ENCODE measurements around the gene IRX1.

The IRX1 gene

DNA sequence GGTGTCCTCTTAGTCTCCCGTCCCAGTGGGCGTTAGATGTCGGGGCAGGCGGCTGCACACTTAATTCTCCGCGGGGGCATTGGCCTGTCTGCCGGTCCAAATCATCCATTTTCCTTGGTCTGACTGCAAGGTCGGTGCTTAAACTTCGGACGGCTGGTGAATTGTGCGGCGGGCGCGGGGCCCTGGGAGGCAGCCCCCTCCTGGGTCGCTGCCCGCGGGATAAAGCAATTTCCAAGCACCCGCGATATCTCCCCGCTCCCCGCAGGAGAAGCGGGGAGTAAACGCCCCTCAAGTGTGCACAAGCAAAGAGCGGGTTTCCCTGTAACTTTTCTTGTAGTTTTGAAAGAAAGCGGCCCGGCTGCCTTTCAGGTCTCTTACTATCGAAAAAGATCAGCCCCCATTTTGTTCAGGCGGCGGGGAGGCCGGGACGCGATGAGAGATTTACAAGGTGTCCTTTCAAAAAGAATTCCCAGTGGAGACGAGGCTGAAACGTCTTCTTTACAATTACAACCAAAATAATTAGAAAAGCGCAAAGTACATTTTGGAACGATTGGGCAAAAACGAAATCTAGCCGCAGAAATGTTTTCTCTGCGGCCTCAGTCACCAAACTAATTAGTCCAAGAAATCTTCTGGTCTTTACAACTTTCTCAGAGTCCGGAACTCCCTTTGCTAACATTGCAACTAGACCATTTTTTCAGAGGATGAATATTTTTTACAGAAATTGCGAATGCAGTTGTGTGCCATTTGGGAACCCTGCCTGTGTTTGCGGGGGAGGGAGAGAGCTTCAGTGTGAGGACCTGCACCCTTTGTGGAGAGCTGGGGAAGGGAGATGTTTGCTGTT lies 1.8 kb downstream of the IRX1 start:
- no peak overlapping the region for H3K4me3 ChIP-seq (ENCODE audit: low read length)

DNA sequence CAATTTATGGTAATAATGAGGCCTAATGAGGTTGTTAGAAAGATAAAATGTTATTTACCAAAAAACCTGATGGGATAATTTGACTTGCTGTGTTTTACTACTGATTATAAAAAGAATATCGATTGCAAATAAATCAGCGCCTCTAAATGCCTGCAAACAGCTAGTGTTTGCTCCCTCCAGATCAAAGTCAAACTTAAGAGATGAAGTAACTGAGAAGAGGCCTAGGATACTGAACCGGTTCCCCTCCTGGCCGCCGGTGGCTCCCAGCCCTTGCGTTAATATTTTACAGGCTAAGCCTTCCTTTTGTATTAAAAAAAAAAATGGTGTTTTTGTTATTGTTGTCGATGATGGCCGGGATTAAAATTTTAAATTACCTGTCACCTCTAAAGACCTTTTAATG lies 2.6 kb downstream of the IRX1 start:
- TF ChIP-seq, protein P1, sequence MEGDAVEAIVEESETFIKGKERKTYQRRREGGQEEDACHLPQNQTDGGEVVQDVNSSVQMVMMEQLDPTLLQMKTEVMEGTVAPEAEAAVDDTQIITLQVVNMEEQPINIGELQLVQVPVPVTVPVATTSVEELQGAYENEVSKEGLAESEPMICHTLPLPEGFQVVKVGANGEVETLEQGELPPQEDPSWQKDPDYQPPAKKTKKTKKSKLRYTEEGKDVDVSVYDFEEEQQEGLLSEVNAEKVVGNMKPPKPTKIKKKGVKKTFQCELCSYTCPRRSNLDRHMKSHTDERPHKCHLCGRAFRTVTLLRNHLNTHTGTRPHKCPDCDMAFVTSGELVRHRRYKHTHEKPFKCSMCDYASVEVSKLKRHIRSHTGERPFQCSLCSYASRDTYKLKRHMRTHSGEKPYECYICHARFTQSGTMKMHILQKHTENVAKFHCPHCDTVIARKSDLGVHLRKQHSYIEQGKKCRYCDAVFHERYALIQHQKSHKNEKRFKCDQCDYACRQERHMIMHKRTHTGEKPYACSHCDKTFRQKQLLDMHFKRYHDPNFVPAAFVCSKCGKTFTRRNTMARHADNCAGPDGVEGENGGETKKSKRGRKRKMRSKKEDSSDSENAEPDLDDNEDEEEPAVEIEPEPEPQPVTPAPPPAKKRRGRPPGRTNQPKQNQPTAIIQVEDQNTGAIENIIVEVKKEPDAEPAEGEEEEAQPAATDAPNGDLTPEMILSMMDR (conservative IDR thresholded peaks at IDR 0.05; ENCODE audit: low read depth, low read length) = no peak
- H3K4me3 ChIP-seq (ENCODE audit: low read length) = no peak overlapping the region
- no peak for DNase-seq (ENCODE audit: low read depth)

More for the DNA sequence above, 1.8 kb downstream of the IRX1 start:
- DNase-seq (ENCODE audit: low read depth) = no peak
- TF ChIP-seq, protein P1 (conservative IDR thresholded peaks at IDR 0.05; ENCODE audit: low read depth, low read length) = no peak

DNA sequence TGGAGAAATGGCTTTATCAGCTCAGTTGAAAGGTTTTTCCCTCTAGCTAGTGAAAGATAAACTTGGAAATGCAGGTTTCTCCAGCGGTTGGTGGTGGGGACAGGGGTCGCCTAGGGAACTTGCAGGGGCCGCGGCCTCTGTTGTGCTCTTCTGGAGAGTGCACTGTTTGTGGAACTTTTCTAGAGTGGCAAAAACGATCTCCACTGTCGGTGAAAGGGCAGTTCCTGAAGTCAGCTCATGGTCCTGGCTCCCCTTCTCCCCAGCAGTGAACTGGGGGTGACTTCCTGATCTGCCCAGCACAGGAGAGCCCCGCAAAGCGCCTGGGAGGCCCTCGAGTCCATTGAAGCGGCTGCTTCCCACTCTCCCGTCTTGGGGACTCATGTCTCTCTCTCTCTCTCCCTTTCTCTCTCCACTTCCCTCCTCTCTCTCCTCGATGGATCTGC lies 3.2 kb downstream of the IRX1 start:
- H3K4me3 ChIP-seq (ENCODE audit: low read length) = no peak overlapping the region
- TF ChIP-seq, protein P1 (conservative IDR thresholded peaks at IDR 0.05; ENCODE audit: low read depth, low read length) = no peak
- no peak for DNase-seq (ENCODE audit: low read depth)

DNA sequence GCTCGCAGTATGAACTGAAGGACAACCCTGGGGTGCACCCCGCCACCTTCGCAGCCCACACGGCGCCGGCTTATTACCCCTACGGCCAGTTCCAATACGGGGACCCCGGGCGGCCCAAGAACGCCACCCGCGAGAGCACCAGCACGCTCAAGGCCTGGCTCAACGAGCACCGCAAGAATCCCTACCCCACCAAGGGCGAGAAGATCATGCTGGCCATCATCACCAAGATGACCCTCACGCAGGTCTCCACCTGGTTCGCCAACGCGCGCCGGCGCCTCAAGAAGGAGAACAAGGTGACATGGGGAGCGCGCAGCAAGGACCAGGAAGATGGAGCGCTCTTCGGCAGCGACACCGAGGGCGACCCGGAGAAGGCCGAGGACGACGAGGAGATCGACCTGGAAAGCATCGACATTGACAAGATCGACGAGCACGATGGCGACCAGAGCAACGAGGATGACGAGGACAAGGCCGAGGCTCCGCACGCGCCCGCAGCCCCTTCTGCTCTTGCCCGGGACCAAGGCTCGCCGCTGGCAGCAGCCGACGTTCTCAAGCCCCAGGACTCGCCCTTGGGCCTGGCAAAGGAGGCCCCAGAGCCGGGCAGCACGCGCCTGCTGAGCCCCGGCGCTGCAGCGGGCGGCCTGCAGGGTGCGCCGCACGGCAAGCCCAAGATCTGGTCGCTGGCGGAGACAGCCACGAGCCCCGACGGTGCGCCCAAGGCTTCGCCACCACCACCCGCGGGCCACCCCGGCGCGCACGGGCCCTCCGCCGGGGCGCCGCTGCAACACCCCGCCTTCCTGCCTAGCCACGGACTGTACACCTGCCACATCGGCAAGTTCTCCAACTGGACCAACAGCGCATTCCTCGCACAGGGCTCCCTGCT lies 3.8 kb downstream of the IRX1 start:
- no peak overlapping the region for H3K4me3 ChIP-seq (ENCODE audit: low read length)
- DNase-seq (ENCODE audit: low read depth) = no peak
- TF ChIP-seq, protein P1 (conservative IDR thresholded peaks at IDR 0.05; ENCODE audit: low read depth, low read length) = no peak

DNA sequence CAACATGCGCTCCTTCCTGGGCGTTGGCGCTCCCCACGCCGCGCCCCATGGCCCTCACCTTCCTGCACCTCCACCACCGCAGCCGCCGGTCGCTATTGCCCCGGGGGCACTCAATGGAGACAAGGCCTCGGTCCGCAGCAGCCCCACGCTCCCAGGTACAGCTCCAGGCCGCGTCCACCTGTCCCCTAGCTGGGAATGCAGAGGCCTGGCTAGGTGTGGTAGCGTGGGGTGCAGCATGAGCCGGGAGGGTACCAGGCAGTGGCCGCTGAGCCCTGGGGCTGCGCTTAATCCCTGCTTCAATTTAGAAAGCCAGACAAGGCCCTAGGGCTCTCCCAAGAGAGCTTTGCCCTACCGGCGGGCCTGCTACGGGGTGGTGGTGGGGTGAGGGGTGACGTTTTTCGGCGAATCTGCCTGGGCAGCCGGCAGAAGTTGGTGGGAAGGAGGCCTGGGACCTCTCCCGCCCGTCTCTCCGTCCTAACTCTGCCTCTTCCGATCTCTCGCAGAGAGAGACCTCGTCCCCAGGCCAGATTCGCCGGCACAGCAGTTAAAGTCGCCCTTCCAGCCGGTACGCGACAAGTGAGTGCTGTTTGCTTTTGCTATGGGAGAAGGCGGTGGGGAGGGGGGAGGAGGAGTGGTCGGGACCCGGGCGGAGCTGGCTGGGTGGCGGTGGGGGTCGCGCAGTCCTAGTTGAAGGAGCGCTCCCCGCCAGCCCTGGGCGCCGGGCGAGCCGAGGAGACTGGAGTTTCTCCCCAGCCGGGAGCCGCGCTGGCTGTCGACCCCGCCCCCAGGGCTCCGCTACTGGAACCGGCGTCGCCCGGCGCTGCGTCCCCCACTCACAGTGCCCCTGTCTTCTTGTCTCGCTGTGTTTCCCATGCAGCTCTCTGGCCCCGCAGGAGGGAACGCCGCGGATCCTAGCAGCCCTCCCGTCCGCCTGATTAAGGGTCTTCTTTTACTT lies 4.8 kb downstream of the IRX1 start:
- DNase-seq (ENCODE audit: low read depth) = no peak
- no peak overlapping the region for H3K4me3 ChIP-seq (ENCODE audit: low read length)
- TF ChIP-seq, protein P1 (conservative IDR thresholded peaks at IDR 0.05; ENCODE audit: low read depth, low read length) = no peak

DNA sequence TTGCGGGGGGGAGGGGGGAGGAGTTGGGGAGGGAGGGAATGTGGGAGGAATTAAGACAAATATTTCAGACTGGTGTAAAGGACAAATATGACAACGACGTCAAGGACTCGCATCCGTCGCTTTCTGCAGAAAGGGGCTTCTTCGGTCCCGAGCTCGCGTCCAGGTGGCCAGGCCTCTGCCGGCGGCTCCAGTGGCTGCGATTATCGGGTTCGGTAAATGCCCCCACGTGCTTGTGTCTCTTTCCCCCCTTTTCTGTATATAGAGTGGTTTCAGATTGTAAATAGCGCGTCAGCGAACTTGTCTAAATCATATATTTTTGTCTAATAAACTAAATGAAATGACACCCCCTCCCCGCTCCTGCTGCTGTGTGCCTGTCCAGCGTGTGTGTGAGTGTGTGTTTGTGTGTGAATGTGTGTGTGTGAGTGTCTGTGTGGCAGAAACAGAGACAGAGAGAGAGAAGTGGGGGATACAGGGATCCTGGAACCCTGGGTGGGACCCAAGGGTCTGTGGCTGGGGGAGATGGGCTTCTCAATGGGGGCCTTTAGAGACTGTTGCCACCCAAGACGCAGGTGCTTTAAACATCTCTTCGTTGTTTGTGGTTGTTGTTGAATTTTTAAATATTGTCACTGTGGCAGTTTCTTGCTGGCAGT lies 5.6 kb downstream of the IRX1 start:
- no peak overlapping the region for H3K4me3 ChIP-seq (ENCODE audit: low read length)
- no peak for DNase-seq (ENCODE audit: low read depth)
- TF ChIP-seq, protein P1 (conservative IDR thresholded peaks at IDR 0.05; ENCODE audit: low read depth, low read length) = no peak

All from retinal pigment epithelial cell (primary cell).